GM12865 (cell line): Measurements from ENCODE around the gene IFIT2.

ENCODE experiments used
- DNase-seq: peaks from one replicate; pipeline ENCODE4 v3.0.0; 2010; ENCODE audit warnings: low read depth
- H3K4me3 ChIP-seq: 2 replicates; pipeline ENCODE4 v1.5.1; 2011; ENCODE audit warnings: mild to moderate bottlenecking, low read depth, low read length, control low read depth
- CTCF ChIP-seq: IDR thresholded peaks from 2 replicates; pipeline ENCODE4 v1.5.1; 2011; ENCODE audit warnings: low read length, control low read depth, low read depth, inconsistent platforms; ENCODE audit not compliant: insufficient read depth; ENCODE audit errors: missing control alignments

IFIT2 gene

GRCh38 chr10:89357096-89357495 is 55.2 kb downstream of the IFIT2 start:
- no peak overlapping the region for H3K4me3 ChIP-seq
- TF ChIP-seq CTCF = no peak
- no peak for DNase-seq

GRCh38 chr10:89357975-89358374 is 56.1 kb downstream of the IFIT2 start:
- no peak for DNase-seq
- no peak overlapping the region for H3K4me3 ChIP-seq
- no peak for TF ChIP-seq CTCF
